ENCODE data around the gene MYO18A.

DNA sequence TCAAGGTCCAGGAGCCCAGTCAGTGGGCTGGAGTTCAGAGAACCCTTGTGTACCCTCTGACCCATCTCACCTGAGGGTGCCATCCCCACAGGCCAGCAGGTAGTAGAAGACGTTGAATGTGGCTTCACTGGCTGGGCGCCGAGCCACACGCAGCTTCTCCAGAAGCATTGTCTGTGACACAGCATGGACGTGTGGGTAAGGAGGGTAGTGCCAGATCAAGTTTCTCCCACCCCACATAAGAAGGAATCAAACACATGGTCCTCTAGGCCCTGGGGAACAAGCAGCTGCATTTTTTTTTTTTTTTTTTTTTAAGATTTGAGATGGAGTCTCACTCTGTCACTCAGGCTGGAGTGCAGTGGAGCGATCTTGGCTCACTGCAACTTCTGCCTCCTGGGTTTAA lies 60.9 kb downstream of the MYO18A start:
- TF ChIP-seq, protein P1, sequence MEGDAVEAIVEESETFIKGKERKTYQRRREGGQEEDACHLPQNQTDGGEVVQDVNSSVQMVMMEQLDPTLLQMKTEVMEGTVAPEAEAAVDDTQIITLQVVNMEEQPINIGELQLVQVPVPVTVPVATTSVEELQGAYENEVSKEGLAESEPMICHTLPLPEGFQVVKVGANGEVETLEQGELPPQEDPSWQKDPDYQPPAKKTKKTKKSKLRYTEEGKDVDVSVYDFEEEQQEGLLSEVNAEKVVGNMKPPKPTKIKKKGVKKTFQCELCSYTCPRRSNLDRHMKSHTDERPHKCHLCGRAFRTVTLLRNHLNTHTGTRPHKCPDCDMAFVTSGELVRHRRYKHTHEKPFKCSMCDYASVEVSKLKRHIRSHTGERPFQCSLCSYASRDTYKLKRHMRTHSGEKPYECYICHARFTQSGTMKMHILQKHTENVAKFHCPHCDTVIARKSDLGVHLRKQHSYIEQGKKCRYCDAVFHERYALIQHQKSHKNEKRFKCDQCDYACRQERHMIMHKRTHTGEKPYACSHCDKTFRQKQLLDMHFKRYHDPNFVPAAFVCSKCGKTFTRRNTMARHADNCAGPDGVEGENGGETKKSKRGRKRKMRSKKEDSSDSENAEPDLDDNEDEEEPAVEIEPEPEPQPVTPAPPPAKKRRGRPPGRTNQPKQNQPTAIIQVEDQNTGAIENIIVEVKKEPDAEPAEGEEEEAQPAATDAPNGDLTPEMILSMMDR (IDR thresholded peaks at IDR 0.05 in 2 of 3, conservative IDR thresholded peaks at IDR 0.05 in 1 of 3; ENCODE audit: borderline replicate concordance in 1 of 3, insufficient read depth in 1 of 3, low read depth in 2 of 3, low read length in 2 of 3) = no peak
- TF ChIP-seq, protein P2, sequence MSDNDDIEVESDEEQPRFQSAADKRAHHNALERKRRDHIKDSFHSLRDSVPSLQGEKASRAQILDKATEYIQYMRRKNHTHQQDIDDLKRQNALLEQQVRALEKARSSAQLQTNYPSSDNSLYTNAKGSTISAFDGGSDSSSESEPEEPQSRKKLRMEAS (IDR thresholded peaks at IDR 0.05) = no peak

All from HCT116 (cell line).